Peyer's patch (tissue), 4 donors: ENCODE data around the gene HSPBP1. TPM values are rescaled to one million over a fixed set of nuclear protein-coding genes. Genes with fewer than 3 reads are reported as not detected.
"Not testable (repeated sequence)": the region's sequence is repeated elsewhere in the genome, so short reads cannot be mapped to it uniquely, and the experiment has no call there.

Experiments
- DNase-seq, 3 donors: peaks; one replicate each; pipeline ENCODE4 v3.0.0-alpha.2; 2017 to 2019
- H3K27ac ChIP-seq, 4 donors: fragments of 200-600 bp; sonication (generic); one replicate each; pipeline ENCODE4 v1.5.1; 2016 to 2019
- H3K27me3 ChIP-seq, 2 donors: fragments of 200-600 bp; sonication (generic); one replicate each; pipeline ENCODE4 v1.5.1; 2019
- H3K36me3 ChIP-seq, 3 donors: fragments of 200-600 bp; sonication (generic); one replicate each; pipeline ENCODE4 v1.5.1; 2016 to 2019
- H3K4me1 ChIP-seq, 4 donors: fragments of 200-600 bp; sonication (generic); one replicate each; pipeline ENCODE4 v1.5.1; 2016 to 2019
- H3K4me3 ChIP-seq, 4 donors: fragments of 200-600 bp; sonication (generic); 1 replicate in 3 of 4; 2 replicates in 1 of 4; pipeline ENCODE4 v1.5.1; 2016 to 2019; ENCODE audit warnings: mild to moderate bottlenecking in 1 of 4
- H3K9me3 ChIP-seq, 4 donors: fragments of 200-600 bp; sonication (generic); one replicate each; pipeline ENCODE4 v1.5.1; 2016 to 2019; ENCODE audit warnings: mild to moderate bottlenecking in 1 of 4
- POLR2A ChIP-seq, 2 donors: fragments of 450-650 bp; IDR thresholded peaks; one replicate each; pipeline ENCODE4 v1.5.1; 2017; ENCODE audit warnings: antibody characterized with exemption in 2 of 2, mild to moderate bottlenecking in 2 of 2, moderate library complexity in 2 of 2
- total RNA-seq, 4 donors: library from RNA; depleted of rRNA; stranded (reverse); fragments of >200 nt; gene quantifications; one replicate each; pipeline ENCODE4 v1.1.0, GENCODE V29; 2016
- TF ChIP-seq, protein P1 (sequence below), 6 experiments: fragments of 450-650 bp in 4 of 6; fragments of 200-600 bp in 2 of 6; sonication (generic) in 1 of 6; IDR thresholded peaks; one replicate each; pipeline ENCODE4 v1.5.1; 2017 to 2019; ENCODE audit warnings: antibody characterized with exemption in 6 of 6, mild to moderate bottlenecking in 3 of 6, moderate library complexity in 1 of 6

Gene HSPBP1
- total RNA-seq, 4 donors from 2014 or later: 14.4 to 38.0 (median 25.6) TPM

DNA sequence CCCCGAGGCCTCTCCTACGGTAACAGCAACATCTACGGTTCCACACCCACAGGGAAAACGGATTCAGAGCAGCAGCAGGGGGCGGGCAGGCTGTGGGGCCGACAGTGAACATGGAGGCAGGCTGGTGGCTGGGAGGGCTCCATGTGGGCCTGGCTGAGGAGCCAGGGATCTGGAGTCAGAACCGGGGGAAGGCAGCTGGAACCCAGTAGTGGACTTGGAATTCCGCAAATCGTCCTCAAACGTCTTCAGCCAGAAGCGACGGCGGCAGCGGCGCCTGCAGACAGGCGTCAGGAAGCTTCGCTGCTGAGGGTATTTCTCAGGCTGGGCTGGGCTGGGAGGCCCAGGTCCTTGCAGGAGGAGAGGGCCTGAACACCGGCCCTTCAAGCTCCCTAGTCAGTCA is 53.1 kb downstream of the HSPBP1 start:
- DNase-seq: peak in 1 of 3 donors; percentile 50
- Histone ChIP-seq H3K27ac (no peak overlapping the region), H3K27me3 (no peaks in the 10 kb centered on the region), H3K4me1 (peaks cover 0 to 22% (median 1%) of the 10 kb centered on the region in 4 donors), H3K36me3 (peaks cover 0 to 57% (median 0%) of the 10 kb centered on the region in 3 donors), H3K4me3 (no peak overlapping the region), H3K9me3 (no peaks in the 10 kb centered on the region)
- TF ChIP-seq POLR2A (IDR thresholded peaks at IDR 0.05): no peak
- TF ChIP-seq, protein P1, sequence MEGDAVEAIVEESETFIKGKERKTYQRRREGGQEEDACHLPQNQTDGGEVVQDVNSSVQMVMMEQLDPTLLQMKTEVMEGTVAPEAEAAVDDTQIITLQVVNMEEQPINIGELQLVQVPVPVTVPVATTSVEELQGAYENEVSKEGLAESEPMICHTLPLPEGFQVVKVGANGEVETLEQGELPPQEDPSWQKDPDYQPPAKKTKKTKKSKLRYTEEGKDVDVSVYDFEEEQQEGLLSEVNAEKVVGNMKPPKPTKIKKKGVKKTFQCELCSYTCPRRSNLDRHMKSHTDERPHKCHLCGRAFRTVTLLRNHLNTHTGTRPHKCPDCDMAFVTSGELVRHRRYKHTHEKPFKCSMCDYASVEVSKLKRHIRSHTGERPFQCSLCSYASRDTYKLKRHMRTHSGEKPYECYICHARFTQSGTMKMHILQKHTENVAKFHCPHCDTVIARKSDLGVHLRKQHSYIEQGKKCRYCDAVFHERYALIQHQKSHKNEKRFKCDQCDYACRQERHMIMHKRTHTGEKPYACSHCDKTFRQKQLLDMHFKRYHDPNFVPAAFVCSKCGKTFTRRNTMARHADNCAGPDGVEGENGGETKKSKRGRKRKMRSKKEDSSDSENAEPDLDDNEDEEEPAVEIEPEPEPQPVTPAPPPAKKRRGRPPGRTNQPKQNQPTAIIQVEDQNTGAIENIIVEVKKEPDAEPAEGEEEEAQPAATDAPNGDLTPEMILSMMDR (IDR thresholded peaks at IDR 0.05): no peak

DNA sequence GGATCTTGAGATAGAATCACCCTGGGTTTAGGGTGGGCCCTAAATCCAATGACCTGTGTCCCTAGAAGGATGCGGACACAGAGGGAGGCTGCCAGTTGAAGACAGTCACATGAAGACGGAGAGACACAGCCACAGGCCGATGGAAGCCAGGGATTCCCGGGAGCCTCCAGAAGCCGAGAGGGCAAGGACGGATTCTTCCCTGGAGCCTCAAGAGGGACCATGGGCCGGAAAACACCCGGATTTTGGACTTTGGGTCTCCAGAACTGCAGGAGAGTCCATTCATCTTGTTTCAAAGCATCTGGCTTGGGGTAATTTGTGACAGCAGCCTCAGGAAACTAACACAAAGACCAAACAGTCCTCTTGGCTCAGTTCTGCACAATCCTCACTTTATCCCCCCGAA is 53.6 kb downstream of the HSPBP1 start:
- Histone ChIP-seq H3K9me3 (no peaks in the 10 kb centered on the region), H3K27me3 (no peaks in the 10 kb centered on the region), H3K27ac (no peak overlapping the region), H3K36me3 (peaks cover 0 to 52% (median 0%) of the 10 kb centered on the region in 3 donors), H3K4me3 (no peak overlapping the region), H3K4me1 (peaks cover 0 to 22% (median 1%) of the 10 kb centered on the region in 4 donors)
- no peak for DNase-seq
- TF ChIP-seq, protein P1 (IDR thresholded peaks at IDR 0.05): no peak
- TF ChIP-seq POLR2A (IDR thresholded peaks at IDR 0.05): no peak

DNA sequence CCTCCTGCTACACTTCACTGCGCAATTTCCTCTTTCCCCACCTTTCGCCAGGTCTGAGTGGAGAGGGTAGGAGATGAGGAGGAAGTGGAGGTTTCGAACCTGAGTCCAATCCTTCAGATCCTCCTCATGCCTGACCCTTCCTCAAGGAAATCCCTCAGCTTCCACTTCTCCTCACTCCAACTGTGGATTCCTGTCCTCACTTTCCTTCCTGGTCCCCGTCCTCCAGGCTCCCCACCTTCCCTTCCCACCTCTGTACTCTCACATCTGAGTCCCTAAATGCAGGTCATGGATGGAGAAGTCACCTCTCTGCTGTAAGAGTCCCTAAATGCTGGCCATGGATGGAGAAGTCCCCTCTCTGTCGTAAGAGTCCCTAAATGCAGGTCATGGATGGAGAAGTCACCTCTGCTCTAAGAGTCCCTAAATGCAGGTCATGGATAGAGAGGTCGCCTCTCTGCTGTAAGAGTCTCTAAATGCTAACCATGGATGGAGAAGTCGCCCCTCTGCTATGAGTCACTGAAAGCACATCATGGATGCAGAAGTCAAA is 54.4 kb downstream of the HSPBP1 start:
- no peak for DNase-seq
- no peak overlapping the region for H3K27ac ChIP-seq
- peaks cover 0 to 44% (median 0%) of the 10 kb centered on the region in 3 donors for H3K36me3 ChIP-seq
- H3K4me3 ChIP-seq: no peak overlapping the region
- H3K4me1 ChIP-seq: peaks cover 0 to 22% (median 1%) of the 10 kb centered on the region in 4 donors
- no peak for TF ChIP-seq POLR2A (IDR thresholded peaks at IDR 0.05)
- TF ChIP-seq, protein P1 (IDR thresholded peaks at IDR 0.05): no peak
- no peaks in the 10 kb centered on the region for H3K27me3 ChIP-seq
- no peaks in the 10 kb centered on the region for H3K9me3 ChIP-seq

DNA sequence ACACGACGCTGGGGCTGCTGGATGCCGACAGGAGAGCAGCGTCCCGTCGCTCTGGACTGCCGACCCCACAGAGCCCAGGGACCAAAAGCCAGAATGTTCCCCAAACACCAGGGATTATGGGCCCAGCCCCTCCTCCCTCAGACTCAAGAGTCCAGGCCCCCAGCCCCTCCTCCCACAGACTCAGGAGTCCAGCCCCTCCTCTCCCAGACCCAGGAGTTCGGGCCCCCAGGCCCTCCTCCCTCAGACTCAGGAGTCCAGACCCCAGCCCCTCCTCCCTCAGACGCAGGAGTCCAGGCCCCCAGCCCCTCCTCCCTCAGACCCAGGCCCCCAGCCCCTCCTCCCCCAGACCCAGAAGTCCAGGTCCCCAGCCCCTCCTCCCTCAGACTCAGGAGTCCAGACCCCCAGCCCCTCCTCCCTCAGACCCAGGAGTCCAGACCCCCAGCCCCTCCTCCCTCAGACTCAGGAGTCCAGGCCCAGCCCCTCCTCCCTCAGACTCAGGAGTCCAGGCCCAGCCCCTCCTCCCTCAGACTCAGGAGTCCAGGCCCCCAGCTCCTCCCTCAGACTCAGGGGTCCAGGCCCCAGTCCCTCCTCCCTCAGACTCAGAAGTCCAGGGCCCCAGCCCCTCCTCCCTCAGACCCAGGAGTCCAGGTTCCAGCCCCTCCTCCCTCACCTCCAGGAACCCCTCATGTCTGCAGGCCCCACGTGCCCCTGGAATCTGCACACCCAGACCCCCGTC is 55.1 kb downstream of the HSPBP1 start:
- H3K9me3 ChIP-seq, H3K27me3 ChIP-seq, H3K27ac ChIP-seq, H3K4me3 ChIP-seq: not testable (repeated sequence)
- Histone ChIP-seq H3K36me3 (peaks cover 0 to 38% (median 0%) of the 10 kb centered on the region in 3 donors), H3K4me1 (peaks cover 0 to 22% (median 1%) of the 10 kb centered on the region in 4 donors)
- peak in 1 of 3 donors; percentile 40 for DNase-seq

DNA sequence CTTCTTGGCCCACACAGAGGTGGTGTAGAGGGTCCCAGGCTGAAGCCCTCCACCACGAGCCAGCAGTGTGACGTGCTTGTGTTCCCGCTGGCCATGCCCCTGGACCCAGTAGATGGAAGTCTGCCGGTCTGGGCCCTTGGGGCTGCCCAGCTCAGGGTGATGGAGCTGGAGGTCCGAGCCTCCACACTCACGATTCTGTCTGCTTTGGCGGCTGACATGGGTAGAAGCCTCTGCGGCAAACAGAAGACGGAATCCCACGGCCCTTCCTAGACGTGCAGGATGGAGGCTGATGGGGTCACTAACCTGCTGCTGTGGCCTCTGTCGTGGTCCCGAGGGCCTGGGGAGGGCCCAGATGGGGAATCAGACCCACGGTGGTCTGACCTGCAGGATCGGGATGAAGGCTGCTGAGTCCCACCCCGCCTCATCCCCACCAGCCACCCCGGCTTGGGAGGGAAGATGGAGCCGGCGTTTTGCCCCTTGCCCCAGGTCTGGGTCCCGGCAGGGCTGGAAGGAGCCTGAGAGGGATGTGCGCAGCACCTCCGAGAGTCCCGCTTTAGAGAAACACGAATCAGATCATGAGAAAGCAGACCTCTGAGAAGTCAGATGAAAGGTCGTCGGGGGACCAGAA is 55.8 kb downstream of the HSPBP1 start:
- DNase-seq: peak in 1 of 3 donors; percentile 42
- no peaks in the 10 kb centered on the region for H3K27me3 ChIP-seq
- no peak for TF ChIP-seq POLR2A (IDR thresholded peaks at IDR 0.05)
- TF ChIP-seq, protein P1 (IDR thresholded peaks at IDR 0.05): no peak
- H3K36me3 ChIP-seq: peaks cover 0 to 31% (median 0%) of the 10 kb centered on the region in 3 donors
- H3K4me3 ChIP-seq: no peak overlapping the region
- H3K4me1 ChIP-seq: peaks cover 0 to 15% (median 1%) of the 10 kb centered on the region in 4 donors
- H3K9me3 ChIP-seq: no peaks in the 10 kb centered on the region
- no peak overlapping the region for H3K27ac ChIP-seq
